ENCODE measurements around the gene WDR20. TPM values are rescaled to one million over a fixed set of nuclear protein-coding genes. Genes with fewer than 3 reads are reported as not detected.

WDR20 gene
- total RNA-seq, 4 donors from 2014 or later: 16.0 to 21.9 (median 19.1) TPM

- no peak for TF ChIP-seq POLR2A (IDR thresholded peaks at IDR 0.05)
- no peak for TF ChIP-seq CTCF (IDR thresholded peaks at IDR 0.05)
- H3K4me3 ChIP-seq: no peak overlapping the region
- no peaks in the 10 kb centered on the region for H3K9me3 ChIP-seq
- H3K27me3 ChIP-seq: no peaks in the 10 kb centered on the region
- WGBS, 2 donors: 41 to 51% methylated on average over 3 to 4 of the region's 6 CpGs
- no peaks in the 10 kb centered on the region for H3K36me3 ChIP-seq
- DNase-seq: no peak
- H3K27ac ChIP-seq: no peak overlapping the region
- intact Hi-C loops (cut with DNase I): loop anchor here (5.0 kb wide), 1 partner anchor 133 kb away; the partner anchor contains the start of gene DYNC1H1
- peaks cover 0 to 22% (median 5%) of the 10 kb centered on the region in 3 donors for H3K4me1 ChIP-seq
Observed at GRCh38 chr14:102095231-102095870, 44.3 kb upstream of the WDR20 start.

- 24 to 42% methylated on average over 8 of the region's 8 CpGs for WGBS, 2 donors
- DNase-seq: no peak
- Histone ChIP-seq H3K36me3 (no peaks in the 10 kb centered on the region), H3K27ac (no peak overlapping the region), H3K27me3 (no peaks in the 10 kb centered on the region), H3K4me3 (peak overlapping the region in 1 of 4 donors; percentile 20), H3K4me1 (peaks cover 0 to 22% (median 5%) of the 10 kb centered on the region in 3 donors), H3K9me3 (no peaks in the 10 kb centered on the region)
- TF ChIP-seq POLR2A (IDR thresholded peaks at IDR 0.05) (no peak), CTCF (IDR thresholded peaks at IDR 0.05) (no peak)
- intact Hi-C loops (cut with DNase I): loop anchor here (5.0 kb wide), 1 partner anchor 134 kb away; the partner anchor contains the start of gene DYNC1H1
Observed at GRCh38 chr14:102095871-102096568, 43.7 kb upstream of the WDR20 start.

GRCh38 chr14:102096569-102097188 lies 43.0 kb upstream of the WDR20 start:
- H3K4me1 ChIP-seq: peaks cover 0 to 22% (median 5%) of the 10 kb centered on the region in 3 donors
- no peaks in the 10 kb centered on the region for H3K9me3 ChIP-seq
- no peaks in the 10 kb centered on the region for H3K27me3 ChIP-seq
- TF ChIP-seq CTCF (IDR thresholded peaks at IDR 0.05): peak; percentile 51 to 84 (median 82)
- no peak for TF ChIP-seq POLR2A (IDR thresholded peaks at IDR 0.05)
- no peak overlapping the region for H3K27ac ChIP-seq
- no peak for DNase-seq
- 8 to 24% methylated on average over 8 to 11 of the region's 12 CpGs for WGBS, 2 donors
- peak overlapping the region in 1 of 4 donors; percentile 20 for H3K4me3 ChIP-seq
- H3K36me3 ChIP-seq: no peaks in the 10 kb centered on the region
- intact Hi-C loops (cut with DNase I): loop anchor here (5.0 kb wide), 1 partner anchor 134 kb away; the partner anchor contains the start of gene DYNC1H1

- DNase-seq: no peak
- no peak overlapping the region for H3K4me3 ChIP-seq
- no peaks in the 10 kb centered on the region for H3K9me3 ChIP-seq
- peaks cover 0 to 22% (median 5%) of the 10 kb centered on the region in 3 donors for H3K4me1 ChIP-seq
- H3K27me3 ChIP-seq: no peaks in the 10 kb centered on the region
- H3K27ac ChIP-seq: no peak overlapping the region
- H3K36me3 ChIP-seq: no peaks in the 10 kb centered on the region
- TF ChIP-seq POLR2A (IDR thresholded peaks at IDR 0.05) (no peak), CTCF (IDR thresholded peaks at IDR 0.05) (no peak)
- WGBS, 2 donors: 49 to 59% methylated on average over 5 to 6 of the region's 7 CpGs
- intact Hi-C loops (cut with DNase I): loop anchor here (5.0 kb wide), 1 partner anchor 135 kb away; the partner anchor contains the start of gene DYNC1H1
Observed at GRCh38 chr14:102097441-102098135, 42.1 kb upstream of the WDR20 start.

Measured in esophagus squamous epithelium (tissue), 5 donors.